GM21360 (cell line): ENCODE results near the gene LAMP5.

Source experiments
- ATAC-seq: cut with Tn5 transposase; IDR thresholded peaks from one replicate; pipeline ENCODE4 v1.9.1; 2021; ENCODE audit warnings: mild to moderate bottlenecking, moderate library complexity; ENCODE audit not compliant: unreplicated experiment

Gene LAMP5

DNA sequence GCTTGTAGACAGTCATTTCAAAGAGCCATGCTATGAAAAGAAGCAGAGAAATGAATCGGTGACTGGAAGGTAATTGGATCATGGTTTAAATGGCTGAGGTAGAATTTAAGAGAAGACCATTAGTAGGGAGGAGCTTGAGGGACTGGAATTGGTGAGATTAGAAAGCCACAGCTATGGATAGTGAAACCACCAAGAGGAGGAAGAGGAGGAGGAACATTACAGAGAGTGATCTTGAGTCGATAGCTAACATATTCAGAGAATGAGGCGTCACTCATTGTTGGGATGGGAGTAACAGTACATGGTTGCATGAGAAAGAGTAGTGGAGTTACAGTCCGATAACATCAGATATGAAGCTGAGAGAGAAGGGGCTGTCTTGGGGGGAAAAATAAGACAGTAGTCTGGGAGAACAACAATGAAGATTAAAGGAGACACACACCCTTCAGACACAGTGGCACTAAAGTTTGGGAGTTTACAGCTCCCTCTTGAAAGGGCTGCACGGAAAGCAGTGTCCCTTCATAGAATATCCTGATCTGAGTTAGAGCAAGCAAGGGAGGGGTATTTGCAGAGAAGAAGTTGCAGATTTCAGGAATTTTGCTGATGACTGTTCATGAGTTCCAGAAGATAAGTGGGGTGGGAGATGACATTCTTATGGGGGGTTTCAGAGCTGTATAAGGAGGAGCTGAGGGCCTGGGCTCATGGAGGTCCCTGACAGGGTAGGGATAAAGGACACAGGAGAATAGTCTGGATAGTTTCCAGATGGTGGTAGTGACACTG lies 15.1 kb upstream of the LAMP5 start:
- ATAC-seq = no peak

DNA sequence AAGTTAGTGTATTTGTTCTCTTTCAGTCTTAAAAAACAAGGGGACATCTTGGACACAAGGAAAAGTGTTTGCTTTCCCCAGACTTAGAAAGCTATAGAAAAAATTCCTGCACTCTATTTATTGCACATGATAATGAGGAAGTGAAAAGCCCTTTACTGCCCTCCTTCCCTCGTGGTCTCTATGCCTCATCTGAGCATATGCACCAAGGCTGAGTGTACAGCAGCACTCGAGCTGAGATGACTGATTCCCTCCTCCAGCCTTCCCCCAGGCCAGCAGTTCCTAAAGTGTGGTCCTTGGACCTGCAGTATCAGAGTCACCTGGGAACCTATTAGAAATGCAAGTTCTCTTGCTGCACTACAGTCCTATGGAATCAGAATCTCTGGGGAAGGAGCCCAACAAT lies 14.3 kb upstream of the LAMP5 start:
- ATAC-seq = no peak

DNA sequence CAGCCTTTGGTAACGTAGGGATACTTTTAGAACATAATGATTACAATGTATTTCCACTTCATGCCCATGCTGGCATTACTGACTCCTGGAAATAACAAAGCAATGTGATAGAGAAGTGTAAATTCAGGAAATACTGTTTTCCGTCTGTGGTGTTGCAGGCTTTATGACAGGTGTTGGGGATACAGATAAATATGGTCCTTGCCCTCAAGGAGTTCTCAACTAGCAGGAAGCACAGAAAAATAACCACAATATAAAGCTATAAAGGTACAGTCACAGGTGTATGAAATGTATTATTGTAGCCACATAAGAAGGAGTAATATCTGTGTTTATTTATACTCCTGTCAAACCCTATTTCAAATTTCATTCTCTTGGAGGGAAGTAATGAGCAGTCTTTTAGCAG lies 12.9 kb upstream of the LAMP5 start:
- ATAC-seq = no peak

DNA sequence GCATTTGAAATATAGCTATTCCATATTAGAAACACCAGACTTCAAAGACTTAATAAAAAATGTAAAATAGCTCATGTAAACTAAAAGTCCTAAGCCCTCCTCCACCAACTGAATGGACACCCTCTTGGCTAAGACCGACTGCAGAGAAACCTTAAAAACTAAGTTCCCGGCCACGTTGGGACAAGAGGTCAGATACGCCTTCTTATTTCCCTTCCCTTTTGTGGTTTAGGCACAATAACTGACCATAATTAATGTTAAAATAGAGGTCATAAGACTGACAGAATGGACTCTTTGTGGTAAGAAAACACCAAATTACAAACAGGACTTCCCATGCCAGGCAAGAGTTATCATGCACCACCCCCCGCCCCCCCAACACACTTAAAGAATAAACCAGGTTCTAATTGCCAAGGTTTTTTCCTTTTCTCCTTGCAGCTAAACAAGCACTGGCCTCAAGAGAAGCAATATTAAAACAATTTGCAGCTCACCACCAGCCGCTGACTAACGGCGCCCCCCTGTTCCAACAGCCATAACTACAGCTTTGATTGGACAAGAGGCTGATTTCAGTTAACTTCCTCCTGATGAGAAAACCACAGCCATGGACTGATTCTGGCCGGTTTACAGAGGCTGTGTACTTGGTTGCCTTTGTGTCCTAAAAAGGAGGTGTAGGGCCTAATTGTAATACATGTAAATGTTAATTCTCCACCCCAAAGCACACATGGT lies 10.7 kb upstream of the LAMP5 start:
- ATAC-seq = no peak

DNA sequence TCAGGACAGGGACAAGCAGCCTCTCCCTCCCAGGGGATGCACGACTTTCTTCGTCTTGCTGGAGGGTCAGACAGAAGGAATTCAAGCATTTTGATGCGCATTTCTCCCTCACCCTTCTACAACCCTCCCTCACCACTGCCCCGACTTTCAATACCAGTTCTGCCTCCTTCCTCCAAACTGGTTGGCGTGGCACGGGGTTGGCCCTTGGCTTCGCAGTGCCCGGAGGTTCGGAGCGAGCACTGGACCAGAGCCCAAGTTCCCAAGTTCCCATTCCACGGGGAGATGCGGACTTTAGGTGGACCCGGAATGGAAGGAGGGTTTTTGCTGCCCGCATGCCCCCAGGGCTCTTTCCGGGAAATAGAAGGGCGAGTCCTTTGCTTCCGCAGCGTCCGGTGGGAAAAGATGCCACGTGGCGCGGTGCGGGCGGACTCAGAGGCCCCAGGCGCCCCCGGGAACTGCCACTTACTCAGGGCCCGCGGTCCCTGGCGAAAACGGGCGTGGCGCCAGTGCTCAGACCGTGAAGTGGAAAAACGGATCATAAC lies 8.0 kb upstream of the LAMP5 start:
- ATAC-seq = no peak

DNA sequence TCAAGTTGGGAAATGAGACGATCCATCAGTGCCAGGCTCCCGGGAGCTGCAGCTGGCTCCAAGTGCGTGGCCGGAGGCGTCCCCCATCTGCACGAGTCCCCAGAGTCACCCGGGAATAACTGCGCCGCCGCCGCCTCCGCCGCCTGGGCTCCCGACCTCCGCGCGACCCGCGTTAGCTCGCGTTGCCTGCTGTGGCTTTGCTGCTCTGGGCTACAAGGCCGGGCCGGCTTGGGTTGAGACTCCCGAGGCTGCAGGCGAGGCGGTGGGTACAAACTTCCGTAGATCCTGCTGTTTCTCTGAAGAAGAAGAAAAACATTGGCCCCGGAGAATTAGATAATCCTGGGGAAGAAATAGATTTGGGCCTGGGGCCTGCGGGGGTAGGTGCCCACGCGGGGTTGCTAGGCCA lies 7.4 kb upstream of the LAMP5 start:
- ATAC-seq = no peak

DNA sequence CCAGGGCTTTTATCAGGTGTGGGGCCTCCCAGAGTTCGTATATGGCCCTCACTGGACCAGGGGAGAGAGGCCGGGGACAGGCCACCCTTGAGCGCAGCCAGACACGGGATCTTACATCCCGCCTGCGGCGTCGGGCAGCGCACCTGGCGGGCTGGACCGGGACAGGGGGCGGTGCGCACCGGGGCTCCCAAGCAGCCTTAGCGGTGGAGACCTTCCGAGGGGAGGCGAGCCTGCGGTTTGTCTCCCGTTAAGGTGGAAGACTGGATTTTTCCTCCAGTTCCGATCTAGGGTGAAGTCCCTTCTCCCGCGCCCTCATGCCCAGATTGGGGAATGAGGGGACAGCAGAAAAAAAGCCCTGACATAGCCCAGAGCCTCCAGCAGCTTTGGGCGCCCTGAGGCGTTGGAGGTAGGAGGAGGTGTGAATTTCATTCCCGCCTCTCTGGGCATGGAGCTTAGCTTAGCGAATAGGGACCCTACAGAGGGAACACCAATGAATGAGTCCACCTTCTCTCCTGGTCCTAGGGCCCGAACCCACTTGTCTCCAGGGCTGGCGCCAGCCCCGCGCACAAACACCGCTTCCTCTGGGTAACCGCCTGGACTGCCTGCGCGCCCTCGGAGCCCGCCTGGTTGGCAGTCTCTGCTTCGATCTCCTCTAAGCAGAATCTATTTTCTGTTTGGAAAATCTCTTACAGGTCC lies 6.7 kb upstream of the LAMP5 start:
- ATAC-seq = no peak

DNA sequence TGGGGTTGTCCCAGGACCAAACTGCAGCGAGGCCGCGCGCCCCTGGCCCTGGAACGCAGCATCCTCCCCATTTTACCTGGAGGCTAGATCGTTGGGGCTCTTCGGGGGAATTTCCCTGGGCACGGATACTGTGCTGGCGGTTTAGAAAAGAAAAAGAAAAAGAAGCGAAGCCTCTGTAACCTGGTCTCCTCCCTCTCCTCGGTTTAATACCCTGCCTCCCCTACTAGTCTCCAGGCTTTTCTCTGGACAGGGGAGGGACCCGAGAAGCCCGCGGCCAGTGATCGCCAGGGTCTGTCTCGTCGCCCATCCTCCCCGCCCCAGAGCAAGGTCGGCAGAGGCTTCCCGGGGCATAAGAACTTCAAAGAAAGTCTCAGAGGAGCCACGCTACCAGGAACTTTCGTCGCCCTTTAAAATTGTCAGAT lies 6.1 kb upstream of the LAMP5 start:
- ATAC-seq = no peak

DNA sequence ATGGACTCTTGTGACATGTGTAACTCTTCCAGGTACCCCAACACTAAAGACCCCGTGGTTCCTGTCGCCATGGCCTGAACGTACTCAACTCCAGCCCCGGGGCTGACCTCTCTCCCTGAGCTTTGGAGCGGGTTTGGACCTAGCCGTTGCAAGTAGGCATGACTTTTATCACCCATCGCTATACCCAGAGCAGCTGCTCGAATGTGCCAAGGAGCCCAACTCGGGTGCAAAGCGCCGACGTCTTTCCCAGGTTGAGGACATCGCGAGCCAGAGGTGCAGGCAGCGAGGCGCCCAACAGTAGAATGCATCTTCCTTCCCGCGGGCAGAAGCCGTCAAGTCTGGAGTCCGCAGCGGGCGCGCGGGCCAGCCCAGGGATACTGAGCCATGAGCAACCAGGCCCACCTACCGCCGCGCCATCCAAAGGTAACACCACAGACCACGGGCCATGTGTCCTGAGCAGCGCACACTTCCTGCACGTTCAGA lies 5.7 kb upstream of the LAMP5 start:
- ATAC-seq = no peak

DNA sequence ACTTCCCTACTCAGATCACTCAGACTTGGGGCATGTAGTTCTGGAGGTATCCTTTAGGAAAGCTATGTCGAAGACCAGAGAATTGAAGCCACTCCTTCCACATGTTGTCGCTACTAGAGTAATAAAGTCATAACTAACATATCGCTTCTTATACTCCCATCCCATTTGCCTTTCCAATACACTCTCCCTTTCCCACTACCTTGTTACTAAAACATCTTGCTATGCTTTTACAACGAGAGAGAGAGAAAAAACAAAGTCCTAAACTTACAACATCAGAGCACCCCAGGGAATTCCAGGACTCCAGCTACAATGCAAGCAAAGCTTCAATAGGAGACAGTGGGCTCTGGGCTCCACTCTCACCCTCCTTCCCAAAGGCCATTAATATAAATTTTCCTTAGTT lies 5.1 kb upstream of the LAMP5 start:
- ATAC-seq = no peak

DNA sequence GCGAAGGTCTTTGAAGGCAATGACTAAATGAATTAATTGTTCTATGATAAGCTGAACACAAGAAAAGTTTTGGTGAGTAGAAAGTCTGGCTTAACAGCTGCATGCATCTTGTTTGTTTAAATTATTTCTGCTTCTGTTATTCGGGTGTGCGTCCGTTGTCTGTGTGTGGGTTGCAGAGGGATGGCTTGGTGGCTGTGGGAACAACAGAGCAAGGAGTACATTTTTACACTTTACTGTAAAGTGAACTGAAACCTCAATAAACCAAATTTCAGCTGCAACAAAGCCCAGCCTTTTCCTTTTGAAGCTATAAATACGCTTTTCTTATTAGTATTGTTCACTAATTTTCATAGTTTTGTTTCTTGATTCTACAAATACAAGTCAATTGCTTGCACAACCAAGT lies 3.5 kb upstream of the LAMP5 start:
- ATAC-seq = peak; percentile 51

DNA sequence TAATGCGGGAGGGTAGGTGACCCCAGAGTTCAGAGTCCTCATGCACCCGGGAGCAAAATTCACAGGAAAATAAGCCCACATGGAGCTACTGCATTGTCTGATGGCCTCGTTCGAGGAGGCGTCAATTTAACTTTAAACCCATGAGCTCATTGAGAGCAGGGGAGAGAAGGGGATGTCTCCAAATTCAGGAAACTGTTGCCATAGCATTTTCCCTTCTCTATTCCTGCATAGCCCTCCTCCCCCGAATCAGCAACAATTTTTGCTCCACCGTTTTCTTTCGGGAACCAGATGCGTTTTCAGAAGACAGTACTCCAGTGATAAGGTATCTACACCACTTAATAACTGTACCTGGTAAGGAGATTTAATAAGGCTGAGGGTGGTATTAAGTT lies 324 bp upstream of the LAMP5 start:
- ATAC-seq = no peak

DNA sequence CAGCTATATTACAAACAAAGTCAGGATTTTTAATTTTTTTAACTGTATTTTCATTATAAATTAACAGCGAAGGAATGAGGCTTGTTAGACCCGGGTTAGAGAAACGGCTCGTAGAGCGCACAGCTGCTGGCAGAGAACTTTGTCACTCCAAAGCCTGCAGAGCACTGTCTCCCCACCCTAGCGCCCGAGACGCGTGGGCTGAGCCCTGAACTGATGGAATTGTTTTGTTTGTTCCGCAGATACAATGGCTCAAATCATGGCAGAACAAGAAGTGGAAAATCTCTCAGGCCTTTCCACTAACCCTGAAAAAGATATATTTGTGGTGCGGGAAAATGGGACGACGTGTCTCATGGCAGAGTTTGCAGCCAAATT lies 810 bp downstream of the LAMP5 start:
- ATAC-seq = no peak

DNA sequence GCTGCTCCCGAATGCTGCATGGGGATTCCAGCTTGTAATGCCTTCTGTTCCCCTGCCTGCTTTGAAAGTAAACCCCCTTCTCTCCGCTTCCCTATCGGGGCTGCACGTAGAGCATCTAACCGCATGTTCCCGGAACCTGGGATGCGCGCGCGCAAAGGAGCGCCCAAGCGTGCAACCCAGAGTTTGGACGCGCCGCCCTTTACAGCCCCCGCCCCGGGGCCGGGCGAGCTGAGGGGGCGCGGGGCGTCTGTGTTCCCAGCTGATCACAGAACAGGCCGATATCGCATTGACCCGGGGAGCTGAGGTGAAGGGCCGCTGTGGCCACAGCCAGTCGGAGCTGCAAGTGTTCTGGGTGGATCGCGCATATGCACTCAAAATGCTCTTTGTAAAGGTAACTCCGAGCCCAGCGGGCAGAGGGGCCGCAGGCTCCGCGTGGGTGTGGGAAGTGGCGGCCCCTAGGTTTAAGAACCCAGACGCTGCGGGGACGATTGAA lies 1.4 kb downstream of the LAMP5 start:
- ATAC-seq = no peak

DNA sequence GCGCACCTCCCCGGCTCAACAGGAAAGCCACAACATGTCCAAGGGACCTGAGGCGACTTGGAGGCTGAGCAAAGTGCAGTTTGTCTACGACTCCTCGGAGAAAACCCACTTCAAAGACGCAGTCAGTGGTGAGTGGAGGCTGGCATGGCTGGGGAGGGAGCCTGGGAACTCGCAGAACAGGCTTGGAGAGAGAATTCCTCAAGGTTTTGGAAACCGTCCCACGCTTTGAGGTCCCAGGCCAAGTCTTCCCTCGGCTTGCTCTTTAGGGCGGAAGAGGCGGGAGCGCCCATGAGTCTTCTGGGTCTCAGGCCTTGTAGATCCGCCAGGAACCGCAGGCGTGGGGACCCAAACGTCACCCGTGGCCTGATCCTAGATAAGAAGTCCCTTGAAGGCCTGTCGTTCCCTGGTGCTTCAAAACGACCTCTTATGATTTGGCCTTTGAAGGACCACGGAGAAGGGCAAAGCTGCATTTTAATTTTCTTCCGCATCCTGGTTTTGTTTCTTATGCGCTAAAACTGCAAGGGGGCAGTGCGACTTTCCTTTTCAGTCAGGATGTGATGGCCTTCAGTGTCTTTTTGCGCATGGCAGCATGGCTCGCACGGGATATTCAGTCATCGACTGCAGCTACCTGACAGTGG lies 2.0 kb downstream of the LAMP5 start:
- ATAC-seq = no peak

DNA sequence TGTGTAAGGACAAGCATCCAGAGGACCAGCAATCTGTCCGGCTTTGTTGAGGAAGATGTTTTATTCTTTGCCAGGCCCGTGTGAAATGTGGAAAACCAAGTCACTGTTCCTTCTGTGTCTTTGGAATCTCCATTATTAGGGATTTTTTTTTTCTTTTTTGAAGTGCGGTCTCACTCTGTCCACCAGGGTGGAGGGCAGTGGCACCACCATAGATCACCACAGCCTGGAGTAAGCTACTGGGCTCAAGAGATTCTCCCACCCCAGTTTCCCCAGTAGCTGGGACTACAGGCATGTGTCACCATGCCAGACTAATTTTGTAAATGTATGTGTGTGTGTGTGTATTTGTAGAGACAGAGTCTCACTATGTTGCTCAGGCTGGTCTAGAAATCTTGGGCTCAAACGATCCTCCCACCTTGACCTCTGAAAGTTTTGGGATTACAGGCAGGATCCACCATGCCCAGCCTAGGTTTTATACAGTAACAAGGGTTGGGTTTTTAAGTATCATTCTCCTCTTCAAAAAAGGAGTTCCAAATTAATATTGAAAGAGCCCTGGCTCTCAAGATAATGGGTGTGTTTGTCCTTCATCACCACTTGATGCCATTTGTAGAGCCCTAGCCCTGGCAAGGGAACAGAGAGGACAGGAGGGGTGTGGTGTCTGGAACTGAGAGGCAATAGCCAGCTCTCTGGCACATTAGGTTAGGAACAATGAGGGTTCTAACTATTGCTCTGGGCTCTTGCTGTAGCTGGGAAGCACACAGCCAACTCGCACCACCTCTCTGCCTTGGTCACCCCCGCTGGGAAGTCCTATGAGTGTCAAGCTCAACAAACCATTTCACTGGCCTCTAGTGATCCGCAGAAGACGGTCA lies 3.1 kb downstream of the LAMP5 start:
- no peak for ATAC-seq

DNA sequence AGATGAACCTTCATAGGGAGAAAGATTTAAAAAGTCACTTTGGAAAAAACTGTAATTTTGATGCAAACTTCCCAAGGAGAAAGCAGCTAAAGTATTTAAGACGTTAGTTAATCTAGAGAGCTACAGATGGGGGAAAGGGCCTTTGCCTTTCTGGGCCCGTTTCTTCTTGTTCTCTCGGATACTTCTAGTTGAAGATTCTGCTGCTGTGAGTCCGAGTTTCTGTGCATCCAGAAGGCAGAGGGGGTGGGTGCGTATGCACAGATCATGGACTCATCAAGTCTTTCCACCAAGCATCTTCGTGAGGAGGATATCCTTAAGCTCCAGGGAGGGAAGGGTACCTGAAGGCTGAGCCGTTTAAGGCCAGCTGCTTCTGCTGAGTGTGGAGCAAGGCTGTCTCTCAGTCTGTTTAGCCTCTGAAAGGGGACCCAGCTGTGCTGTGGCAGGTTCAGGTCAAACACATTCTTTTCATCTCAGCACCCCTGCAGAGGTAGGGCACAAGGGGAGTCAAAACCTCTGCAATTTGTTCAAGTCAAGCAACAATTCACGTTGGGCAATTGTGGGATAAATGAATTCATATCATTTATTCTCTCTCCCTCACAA lies 4.3 kb downstream of the LAMP5 start:
- no peak for ATAC-seq

DNA sequence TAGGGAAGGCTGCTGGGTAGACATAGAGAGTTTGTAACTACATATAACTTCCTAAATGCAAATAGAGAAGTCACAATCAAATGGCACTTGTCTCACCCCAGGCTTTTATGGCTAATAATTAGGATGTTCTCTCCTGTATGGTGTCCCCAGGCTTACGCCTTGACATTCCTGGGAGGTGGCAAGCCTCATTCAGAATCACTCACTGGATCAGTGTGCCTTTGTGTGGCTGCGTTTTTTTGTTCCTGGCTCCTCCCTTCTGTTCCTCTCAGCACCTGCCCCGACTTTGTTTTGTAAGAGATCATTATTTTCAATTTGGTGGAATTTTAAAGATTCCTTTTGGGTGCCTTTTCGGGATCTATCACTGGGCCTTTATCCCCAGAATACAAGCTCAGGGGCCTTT lies 5.7 kb downstream of the LAMP5 start:
- no peak for ATAC-seq

DNA sequence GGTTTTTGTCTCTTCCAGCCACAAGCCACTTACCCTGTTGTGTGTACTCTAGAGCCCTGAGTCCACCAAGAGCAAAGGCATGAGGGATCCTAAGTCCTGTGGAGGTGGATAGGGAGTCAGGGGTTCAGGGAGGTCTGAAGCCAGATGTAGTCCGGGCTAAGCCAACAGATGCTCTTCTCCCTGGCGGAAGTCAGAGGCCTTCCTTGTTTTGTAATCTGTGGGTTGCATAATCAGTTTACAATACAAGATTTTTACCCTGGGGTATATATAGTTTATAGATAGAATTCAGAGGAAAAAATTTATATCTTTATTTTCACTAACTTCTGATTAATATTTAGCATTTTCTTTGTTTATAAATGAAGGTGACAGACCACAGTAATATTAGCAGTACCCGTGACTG lies 9.2 kb downstream of the LAMP5 start:
- ATAC-seq = no peak

DNA sequence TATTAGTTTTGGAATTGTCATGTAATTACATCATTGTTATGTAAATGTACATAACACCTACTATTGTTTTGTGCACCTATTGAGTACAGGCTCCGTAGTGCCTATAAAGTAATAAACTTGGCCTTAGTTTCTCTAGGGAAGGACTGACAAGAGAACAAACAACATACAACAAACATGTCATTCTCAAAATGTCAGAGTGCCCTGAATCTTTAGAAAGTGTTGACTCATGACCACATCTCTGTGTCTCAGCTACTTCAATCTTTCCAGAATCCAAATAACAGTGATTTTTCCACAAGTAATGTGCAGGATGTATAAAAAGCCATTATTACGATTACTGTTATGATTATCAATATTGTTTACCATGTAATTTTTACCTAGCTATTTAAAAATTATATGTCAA lies 17.2 kb downstream of the LAMP5 start:
- no peak for ATAC-seq
